Smooth muscle cell of the coronary artery (primary cell): ENCODE data around the gene TTC4. TPM values are rescaled to one million over a fixed set of nuclear protein-coding genes. Genes with fewer than 3 reads are reported as not detected.

ENCODE experiments used
- total RNA-seq: library from RNA; depleted of rRNA; stranded (reverse); fragments of >200 nt; gene quantifications from 2 replicates; pipeline ENCODE4 v1.2.3, GENCODE V29; 2014; ENCODE audit warnings: low replicate concordance

The TTC4 gene, protein sequence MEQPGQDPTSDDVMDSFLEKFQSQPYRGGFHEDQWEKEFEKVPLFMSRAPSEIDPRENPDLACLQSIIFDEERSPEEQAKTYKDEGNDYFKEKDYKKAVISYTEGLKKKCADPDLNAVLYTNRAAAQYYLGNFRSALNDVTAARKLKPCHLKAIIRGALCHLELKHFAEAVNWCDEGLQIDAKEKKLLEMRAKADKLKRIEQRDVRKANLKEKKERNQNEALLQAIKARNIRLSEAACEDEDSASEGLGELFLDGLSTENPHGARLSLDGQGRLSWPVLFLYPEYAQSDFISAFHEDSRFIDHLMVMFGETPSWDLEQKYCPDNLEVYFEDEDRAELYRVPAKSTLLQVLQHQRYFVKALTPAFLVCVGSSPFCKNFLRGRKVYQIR
- total RNA-seq, result 13.0 and 13.5 TPM in 2 replicates

DNA sequence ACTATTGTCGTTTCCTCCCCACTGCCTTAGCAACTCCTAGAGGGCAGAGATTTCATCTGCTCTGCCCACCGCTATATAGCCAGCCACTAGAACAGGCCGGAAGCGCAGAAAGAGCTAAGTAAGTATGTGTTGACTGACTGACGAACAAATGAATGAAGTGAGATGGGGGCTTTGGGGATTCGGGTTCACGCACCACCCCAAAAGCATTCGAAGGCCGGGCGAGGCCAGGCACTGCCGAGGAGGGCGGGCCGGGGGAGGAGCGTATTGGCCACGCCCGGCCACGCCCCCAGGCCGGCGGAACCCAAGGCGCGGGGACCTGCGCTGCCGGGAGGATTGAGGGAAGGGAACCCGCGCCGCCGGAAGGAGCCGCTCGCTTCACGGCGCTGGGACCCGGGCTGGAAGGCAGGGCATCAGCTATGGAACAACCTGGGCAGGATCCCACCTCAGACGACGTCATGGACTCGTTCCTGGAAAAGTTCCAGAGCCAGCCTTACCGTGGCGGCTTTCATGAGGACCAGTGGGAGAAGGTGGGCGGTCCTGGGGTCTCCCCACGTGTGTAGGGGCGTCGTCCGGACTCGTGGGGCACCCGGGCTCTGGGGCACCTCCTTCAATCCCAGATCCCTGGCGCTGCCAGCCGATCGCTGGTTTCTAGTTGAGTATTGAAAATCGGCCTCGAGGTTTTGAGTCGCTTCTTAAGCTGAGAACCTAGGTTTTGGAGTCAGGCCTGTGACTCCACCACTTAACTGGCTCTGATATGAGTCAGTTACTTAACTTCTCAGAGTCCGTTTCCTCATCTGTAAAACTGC is at the start of gene TTC4:
TSS of gene TTC4 (plus strand) at position 369 of the 806 bp plus-strand sequence. CDS start at position 417, 48 bp downstream.

DNA sequence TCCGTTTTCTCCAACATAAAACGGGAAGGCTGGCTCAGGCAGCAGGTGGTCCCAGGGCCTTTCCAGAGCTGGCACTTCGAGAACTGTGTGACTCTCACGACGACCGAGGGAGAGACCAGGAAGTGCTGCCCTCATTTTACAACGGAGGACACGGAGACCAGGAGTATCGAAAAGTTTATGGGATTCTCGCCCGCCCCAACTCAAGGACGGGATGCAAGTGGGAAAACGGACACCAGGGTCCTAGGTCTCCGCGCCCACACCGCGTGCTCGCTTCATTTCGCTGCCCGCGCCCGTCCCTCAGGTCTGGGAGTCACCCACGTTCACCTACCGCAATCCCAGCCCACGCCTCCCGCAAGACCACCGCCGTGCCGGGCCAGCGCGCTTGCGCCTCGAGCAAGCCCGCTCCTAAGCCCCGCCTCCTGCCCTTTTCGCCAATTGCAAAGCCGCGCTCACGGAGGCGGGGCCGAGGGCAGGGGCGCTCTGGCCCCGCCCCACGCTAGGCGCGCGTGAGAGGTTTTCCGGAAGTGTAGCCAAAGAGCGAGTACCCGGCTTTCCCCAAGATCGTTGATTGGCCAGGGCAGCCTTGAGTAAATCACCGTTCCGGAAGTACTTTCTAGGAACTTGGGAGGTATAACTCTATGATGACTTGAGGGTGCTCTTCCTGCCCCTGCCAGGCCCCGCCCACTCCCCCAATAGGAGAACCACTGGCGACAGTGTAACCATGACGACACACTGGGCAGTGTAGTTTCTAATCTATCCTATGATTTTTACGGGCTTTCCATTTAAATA is 48.7 kb downstream of the TTC4 start, which contains the start of gene PARS2:
TSS of gene PARS2 (minus strand) at position 391 of the 789 bp plus-strand sequence. CDS start 5,362 bp downstream, outside the sequence.

Other genes starting within 250 kb of the TTC4 start
- gene ACOT11, start 167.6 kb upstream of the TTC4 start, total RNA-seq, result 2.5 and 4.1 TPM in 2 replicates
- gene FAM151A, start 92.3 kb upstream of the TTC4 start, total RNA-seq, result not detected in 2 replicates
- 0.15 and 0.59 TPM in 2 replicates for gene MROH7, start 74.1 kb upstream of the TTC4 start, total RNA-seq
- 3.3 and 4.5 TPM in 2 replicates for gene PARS2, start 48.7 kb downstream of the TTC4 start, total RNA-seq
- gene TTC22, start 85.5 kb downstream of the TTC4 start, total RNA-seq, result not detected in 2 replicates
- gene DHCR24, start 171.3 kb downstream of the TTC4 start, total RNA-seq, result 57.9 and 80.2 TPM in 2 replicates